Suppressor macrophage treated with lipopolysaccharide for 1 hour (primary cell): ENCODE data around the gene ZC3H12C.
A peak's percentile ranks its signal among the peaks of the same experiment; 100 is the strongest.

Experiments
- DNase-seq, 3 donors: peaks; one replicate each; pipeline ENCODE4 v3.0.0-alpha.2; 2020 to 2022

ZC3H12C gene

GRCh38 chr11:110077346-110077745 lies 15.8 kb upstream of the ZC3H12C start:
- no peak for DNase-seq

GRCh38 chr11:110077831-110078325 lies 15.3 kb upstream of the ZC3H12C start:
- peak; percentile 76 to 93 (median 90) for DNase-seq

GRCh38 chr11:110078923-110079544 lies 14.2 kb upstream of the ZC3H12C start:
- DNase-seq: no peak

GRCh38 chr11:110079726-110080125 lies 13.5 kb upstream of the ZC3H12C start:
- DNase-seq: no peak

- DNase-seq: peak in 2 of 3 donors; percentile 65 to 75
These were observed 11.5 kb upstream of the ZC3H12C start for GRCh38 chr11:110081462-110082376.

- no peak for DNase-seq
These were observed 10.3 kb upstream of the ZC3H12C start for GRCh38 chr11:110082899-110083298.

GRCh38 chr11:110085255-110085838 lies 7.8 kb upstream of the ZC3H12C start:
- no peak for DNase-seq

- peak; percentile 94 to 99 (median 98) for DNase-seq
These were observed 6.3 kb upstream of the ZC3H12C start for GRCh38 chr11:110086892-110087309.

GRCh38 chr11:110087812-110088534 lies 5.2 kb upstream of the ZC3H12C start:
- peak; percentile 84 to 97 (median 93) for DNase-seq

GRCh38 chr11:110088535-110089344 lies 4.5 kb upstream of the ZC3H12C start:
- DNase-seq: peak in 1 of 3 donors; percentile 15

- DNase-seq: peak in 2 of 3 donors; percentile 63 to 73
These were observed 3.4 kb upstream of the ZC3H12C start for GRCh38 chr11:110089617-110090282.

GRCh38 chr11:110090466-110091026 lies 2.6 kb upstream of the ZC3H12C start:
- DNase-seq: peak in 1 of 3 donors; percentile 4

GRCh38 chr11:110092111-110092514 lies 1.1 kb upstream of the ZC3H12C start:
- peak in 1 of 3 donors; percentile 44 for DNase-seq

GRCh38 chr11:110093407-110094297 lies 460 bp downstream of the ZC3H12C start:
- DNase-seq: peak; percentile 75 to 87 (median 76)

GRCh38 chr11:110094298-110095285 lies 1.4 kb downstream of the ZC3H12C start:
- peak in 2 of 3 donors; percentile 82 to 84 for DNase-seq

- peak; percentile 73 to 84 (median 80) for DNase-seq
These were observed 2.4 kb downstream of the ZC3H12C start for GRCh38 chr11:110095554-110095953.

GRCh38 chr11:110096496-110096895 lies 3.3 kb downstream of the ZC3H12C start:
- no peak for DNase-seq

- DNase-seq: peak; percentile 46 to 72 (median 64)
These were observed 4.3 kb downstream of the ZC3H12C start for GRCh38 chr11:110097459-110098012.
